HG02938 (cell line): ENCODE data around the gene GGA1.

Experiments
- ATAC-seq: cut with Tn5 transposase; IDR thresholded peaks from one replicate; pipeline ENCODE4 v1.9.1; 2021; ENCODE audit warnings: mild to moderate bottlenecking, moderate library complexity; ENCODE audit not compliant: unreplicated experiment

The GGA1 gene

GRCh38 chr22:37672920-37673455, 64.4 kb downstream of the GGA1 start:
- ATAC-seq, result no peak

- ATAC-seq, result no peak
Observed at GRCh38 chr22:37674248-37674647, 65.6 kb downstream of the GGA1 start.

- no peak for ATAC-seq
Observed at GRCh38 chr22:37674951-37675929, 66.6 kb downstream of the GGA1 start, which contains the start of gene LGALS1. Gene LGALS1, plus strand, starts transcription at chr22:37675636. Its CDS starts 67 bp downstream, at chr22:37675703.

GRCh38 chr22:37675930-37676735, 67.5 kb downstream of the GGA1 start:
- no peak for ATAC-seq

GRCh38 chr22:37676736-37677492, 68.3 kb downstream of the GGA1 start:
- peak; percentile 61 for ATAC-seq

- ATAC-seq, result no peak
Observed at GRCh38 chr22:37677493-37677974, 68.9 kb downstream of the GGA1 start.

GRCh38 chr22:37678372-37678771, 69.7 kb downstream of the GGA1 start:
- ATAC-seq, result no peak

GRCh38 chr22:37679670-37680069, 71.0 kb downstream of the GGA1 start:
- no peak for ATAC-seq

GRCh38 chr22:37680191-37680851, 71.7 kb downstream of the GGA1 start:
- ATAC-seq, result no peak

GRCh38 chr22:37681001-37681424, 72.4 kb downstream of the GGA1 start:
- no peak for ATAC-seq

- no peak for ATAC-seq
Observed at GRCh38 chr22:37681556-37682049, 73.0 kb downstream of the GGA1 start.
